Left lung (tissue), 10 donors: ENCODE data around the gene ZNF587. TPM values are rescaled to one million over a fixed set of nuclear protein-coding genes. Genes with fewer than 3 reads are reported as not detected.
"Not testable (repeated sequence)": the region's sequence is repeated elsewhere in the genome, so short reads cannot be mapped to it uniquely, and the experiment has no call there.

ENCODE experiments used
- ATAC-seq: fragments of 200-7000 bp; cut with Tn5 transposase; one replicate; pipeline ENCODE4 v1.9.1; 2020; ENCODE audit warnings: moderate library complexity
- DNase-seq, 4 donors: peaks; one replicate each; pipeline ENCODE4 v3.0.0-alpha.2; 2013 to 2020
- H3K27ac ChIP-seq, 2 donors: fragments of 200-600 bp; sonication (generic) in 1 of 2; one replicate each; pipeline versions ENCODE4 v1.5.0 to v1.8.0; 2020 to 2021
- H3K27me3 ChIP-seq, 2 donors: fragments of 200-600 bp; sonication (generic) in 1 of 2; one replicate each; pipeline versions ENCODE4 v1.5.0 to v1.8.0; 2020 to 2021
- H3K36me3 ChIP-seq, 2 donors: fragments of 200-600 bp; sonication (generic) in 1 of 2; one replicate each; pipeline versions ENCODE4 v1.5.0 to v1.8.0; 2020 to 2021
- H3K4me1 ChIP-seq, 2 donors: fragments of 200-600 bp; one replicate each; pipeline ENCODE4 v1.8.0; 2021
- H3K4me3 ChIP-seq, 2 donors: fragments of 200-600 bp; sonication (generic) in 1 of 2; one replicate each; pipeline versions ENCODE4 v1.5.0 to v1.8.0; 2020 to 2021; ENCODE audit warnings: mild to moderate bottlenecking in 1 of 2
- H3K9me3 ChIP-seq, 2 donors: fragments of 200-600 bp; sonication (generic) in 1 of 2; one replicate each; pipeline versions ENCODE4 v1.5.0 to v1.8.0; 2020 to 2021
- intact Hi-C, 2 donors: fragments of 100-400 bp; cut with DNase I; formaldehyde crosslinking; loops; one replicate each; pipeline versions ENCODE4 v1.11.2 to v1.14.2; 2022
- polyA plus RNA-seq, 6 donors: library from polyadenylated mRNA; unstranded; fragments of 120-200 nt; gene quantifications; one replicate each; pipeline ENCODE4 v1.2.1, GENCODE V29; 2013; ENCODE audit not compliant: insufficient read length in 6 of 6
- total RNA-seq, 2 donors: library from RNA; stranded (reverse); fragmentation: NEBNext Ultra II Directional; extraction: Animal tissue kit (Norgen Biotek cat#: 25700); gene quantifications; one replicate each; pipeline ENCODE4 v1.2.1, GENCODE V29; 2021
- TF ChIP-seq, protein P1 (sequence below), 2 donors: fragments of 200-600 bp; sonication (generic) in 1 of 2; IDR thresholded peaks; one replicate each; pipeline versions ENCODE4 v1.5.0 to v1.8.0; 2021; ENCODE audit warnings: antibody characterized with exemption in 2 of 2
- donor health status: DM: no; HTN: yes; CAD: no.
- donor health status: DM: no; HTN: no; CAD: no.

Gene ZNF587
- total and polyA plus RNA-seq, 8 donors: 31.4 to 38.8 (median 35.7) TPM

DNA sequence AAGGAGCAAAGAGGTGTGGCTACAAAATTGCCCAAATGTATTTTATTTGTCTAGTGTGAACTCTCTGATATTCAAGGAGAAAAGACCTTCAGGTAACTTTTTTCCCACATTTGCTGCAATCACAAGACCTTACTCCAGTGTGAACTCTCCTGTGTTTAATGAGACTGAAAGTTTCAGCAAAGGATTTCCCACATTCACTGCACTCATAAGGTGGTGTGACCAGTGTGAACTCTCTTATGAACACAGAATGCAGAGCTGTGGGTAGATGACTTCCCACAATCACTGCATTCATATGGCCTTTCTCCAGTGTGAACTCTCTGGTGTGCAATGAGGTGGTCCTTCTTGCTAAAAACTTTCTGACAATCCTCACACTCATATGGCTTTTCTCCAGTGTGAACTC is 22.8 kb downstream of the ZNF587 start:
- Histone ChIP-seq H3K27me3 (no peaks in the 10 kb centered on the region), H3K9me3 (peaks cover 0 to 95% of the 10 kb centered on the region in 2 donors), H3K27ac (no peak overlapping the region), H3K36me3 (peaks cover 4 to 60% of the 10 kb centered on the region in 2 donors), H3K4me1 (no peaks in the 10 kb centered on the region), H3K4me3 (no peak overlapping the region)
- no peak for ATAC-seq
- DNase-seq: no peak
- intact Hi-C loops: no loop called here
- TF ChIP-seq, protein P1, sequence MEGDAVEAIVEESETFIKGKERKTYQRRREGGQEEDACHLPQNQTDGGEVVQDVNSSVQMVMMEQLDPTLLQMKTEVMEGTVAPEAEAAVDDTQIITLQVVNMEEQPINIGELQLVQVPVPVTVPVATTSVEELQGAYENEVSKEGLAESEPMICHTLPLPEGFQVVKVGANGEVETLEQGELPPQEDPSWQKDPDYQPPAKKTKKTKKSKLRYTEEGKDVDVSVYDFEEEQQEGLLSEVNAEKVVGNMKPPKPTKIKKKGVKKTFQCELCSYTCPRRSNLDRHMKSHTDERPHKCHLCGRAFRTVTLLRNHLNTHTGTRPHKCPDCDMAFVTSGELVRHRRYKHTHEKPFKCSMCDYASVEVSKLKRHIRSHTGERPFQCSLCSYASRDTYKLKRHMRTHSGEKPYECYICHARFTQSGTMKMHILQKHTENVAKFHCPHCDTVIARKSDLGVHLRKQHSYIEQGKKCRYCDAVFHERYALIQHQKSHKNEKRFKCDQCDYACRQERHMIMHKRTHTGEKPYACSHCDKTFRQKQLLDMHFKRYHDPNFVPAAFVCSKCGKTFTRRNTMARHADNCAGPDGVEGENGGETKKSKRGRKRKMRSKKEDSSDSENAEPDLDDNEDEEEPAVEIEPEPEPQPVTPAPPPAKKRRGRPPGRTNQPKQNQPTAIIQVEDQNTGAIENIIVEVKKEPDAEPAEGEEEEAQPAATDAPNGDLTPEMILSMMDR (IDR thresholded peaks at IDR 0.05): no peak

DNA sequence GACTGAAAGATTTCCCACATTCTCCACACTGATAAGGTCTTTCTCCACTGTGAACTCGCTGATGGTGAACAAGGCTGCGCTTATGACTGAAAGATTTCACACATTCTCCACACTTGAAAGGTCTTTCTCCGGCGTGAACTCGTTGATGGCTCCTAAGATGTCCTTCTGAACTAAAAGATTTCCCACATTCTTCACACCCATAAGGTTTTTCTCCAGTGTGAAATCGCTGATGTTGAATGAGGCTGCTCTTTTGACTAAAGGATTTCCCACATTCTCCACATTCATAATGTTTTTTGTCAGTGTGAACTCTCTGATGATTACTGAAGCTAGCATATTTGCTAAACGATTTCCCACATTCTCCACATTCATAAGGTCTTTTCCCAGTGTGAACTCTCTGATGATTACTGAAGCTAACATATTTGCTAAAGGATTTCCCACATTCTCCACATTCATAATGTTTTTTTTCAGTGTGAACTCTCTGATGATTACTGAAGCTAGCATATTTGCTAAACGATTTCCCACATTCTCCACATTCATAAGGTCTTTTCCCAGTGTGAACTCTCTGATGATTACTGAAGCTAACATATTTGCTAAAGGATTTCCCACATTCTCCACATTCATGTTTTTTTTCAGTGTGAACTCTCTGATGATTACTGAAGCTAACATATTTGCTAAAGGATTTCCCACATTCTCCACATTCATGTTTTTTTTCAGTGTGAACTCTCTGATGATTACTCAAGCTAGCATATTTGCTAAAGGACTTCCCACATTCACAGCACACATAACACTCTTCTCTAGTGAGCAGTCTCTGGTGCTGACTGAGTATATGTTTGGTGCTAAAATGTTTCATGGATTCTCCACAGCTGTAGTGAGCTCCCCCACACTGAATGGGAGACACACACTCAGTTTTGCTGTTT is 24.5 kb downstream of the ZNF587 start:
- Histone ChIP-seq H3K9me3 (peaks cover 0 to 90% of the 10 kb centered on the region in 2 donors), H3K36me3 (peaks cover 0 to 58% of the 10 kb centered on the region in 2 donors)
- ATAC-seq, H3K4me1 ChIP-seq, intact Hi-C loops, H3K27me3 ChIP-seq, H3K4me3 ChIP-seq, DNase-seq, H3K27ac ChIP-seq: not testable (repeated sequence)

DNA sequence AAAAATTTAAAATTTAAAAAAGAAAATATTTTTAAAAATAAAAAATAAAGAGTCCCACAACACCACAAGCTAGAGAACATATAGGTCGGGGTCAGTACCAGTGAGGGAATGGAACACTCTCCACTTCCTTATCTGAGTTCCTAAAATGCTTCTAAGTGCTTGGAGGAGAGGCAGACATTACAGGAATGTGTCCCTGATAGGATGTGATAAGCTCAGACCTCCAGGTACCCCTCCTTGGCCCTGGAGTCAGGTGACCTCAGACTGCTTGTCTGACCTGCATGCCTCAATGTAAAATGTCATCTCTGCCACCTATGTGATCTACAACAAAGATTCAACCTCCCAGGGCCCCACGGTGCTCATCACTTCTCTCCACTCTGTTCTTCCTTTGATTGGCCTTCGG is 36.4 kb downstream of the ZNF587 start:
- peaks cover 0 to 12% of the 10 kb centered on the region in 2 donors for H3K4me1 ChIP-seq
- intact Hi-C loops: no loop called here
- ATAC-seq (no peak), DNase-seq (no peak)
- H3K27me3 ChIP-seq: no peaks in the 10 kb centered on the region
- no peak overlapping the region for H3K4me3 ChIP-seq
- TF ChIP-seq, protein P1 (IDR thresholded peaks at IDR 0.05): no peak
- peaks cover 0 to 31% of the 10 kb centered on the region in 2 donors for H3K9me3 ChIP-seq
- no peak overlapping the region for H3K27ac ChIP-seq
- H3K36me3 ChIP-seq: peaks cover 0 to 42% of the 10 kb centered on the region in 2 donors

DNA sequence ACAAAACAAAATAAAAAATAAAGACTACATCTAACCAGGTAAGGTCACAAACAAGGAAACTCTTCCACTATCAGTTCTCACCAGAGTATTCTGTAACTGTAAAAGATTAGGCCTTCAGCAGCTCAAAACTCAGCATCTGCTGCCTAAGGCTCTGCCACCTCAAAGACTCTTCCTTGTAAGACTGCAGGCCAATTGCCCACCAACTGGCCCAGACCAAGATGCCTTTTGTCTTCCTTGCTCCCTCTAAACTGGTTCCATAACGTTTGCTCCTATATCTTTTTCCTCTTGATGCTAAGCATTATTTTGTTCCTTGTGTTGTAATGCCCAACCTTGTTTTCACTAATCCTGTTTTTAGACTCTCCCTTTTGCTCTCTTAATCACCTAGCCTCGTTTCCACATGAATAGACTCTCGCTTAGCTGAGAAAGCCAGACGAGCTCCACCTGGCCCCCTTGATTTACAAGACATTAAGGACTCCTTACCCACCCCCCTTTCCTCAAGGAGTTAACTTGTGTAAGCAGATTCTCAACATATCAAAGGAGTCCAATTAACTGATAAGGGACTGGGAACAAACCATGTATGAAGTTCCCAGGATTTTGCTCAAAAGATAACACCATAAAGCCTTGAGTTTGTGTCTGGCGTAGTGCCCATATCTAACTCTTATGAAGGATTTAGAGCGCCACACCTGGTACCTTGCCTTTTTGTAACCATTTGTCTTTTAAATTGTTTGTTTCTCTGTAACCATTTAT is 37.7 kb downstream of the ZNF587 start:
- H3K4me3 ChIP-seq: peak overlapping the region in 1 of 2 donors; percentile 63
- no peaks in the 10 kb centered on the region for H3K27me3 ChIP-seq
- no peak for ATAC-seq
- H3K36me3 ChIP-seq: peaks cover 0 to 42% of the 10 kb centered on the region in 2 donors
- no peak overlapping the region for H3K27ac ChIP-seq
- DNase-seq: peak in 1 of 4 donors; percentile 28
- peaks cover 0 to 31% of the 10 kb centered on the region in 2 donors for H3K9me3 ChIP-seq
- TF ChIP-seq, protein P1 (IDR thresholded peaks at IDR 0.05): no peak
- H3K4me1 ChIP-seq: peaks cover 0 to 12% of the 10 kb centered on the region in 2 donors
- intact Hi-C loops: no loop called here

GRCh38 chr19:57888107-57888559 is 38.5 kb downstream of the ZNF587 start:
- intact Hi-C loops: no loop called here
- H3K4me1 ChIP-seq: peaks cover 0 to 12% of the 10 kb centered on the region in 2 donors
- TF ChIP-seq, protein P1 (IDR thresholded peaks at IDR 0.05): no peak
- peak; percentile 10 for ATAC-seq
- H3K9me3 ChIP-seq: peaks cover 0 to 29% of the 10 kb centered on the region in 2 donors
- H3K36me3 ChIP-seq: peaks cover 0 to 37% of the 10 kb centered on the region in 2 donors
- peak in 1 of 4 donors; percentile 17 for DNase-seq
- peak overlapping the region; percentile 63 to 69 for H3K4me3 ChIP-seq
- H3K27me3 ChIP-seq: no peaks in the 10 kb centered on the region
- H3K27ac ChIP-seq: peak overlapping the region; percentile 56 to 73
